Measurements from ENCODE around the gene GNPTG. TPM values are rescaled to one million over a fixed set of nuclear protein-coding genes. Genes with fewer than 3 reads are reported as not detected.

GNPTG gene
- total RNA-seq (10 to 100 TPM; 42.1 to 60.1 (median 43.7) TPM), polyA plus RNA-seq (10 to 100 TPM; 28.0 to 46.0 (median 30.6) TPM)

GRCh38 chr16:1351582-1352362 is at the start of gene GNPTG, which contains the start of gene TSR3:
GNPTG (plus strand) TSS chr16:1351931; CDS start chr16:1351966, 35 bp downstream.
TSR3 (minus strand) TSS chr16:1351878; CDS start chr16:1351804, 74 bp downstream.
- intact Hi-C loops (cut with DNase I), result loop anchor here (5.0 kb wide), 1 partner anchor 39 kb away; no protein-coding TSS in a partner anchor
- Histone ChIP-seq H3K4me1 (peaks cover 0 to 39% (median 26%) of the 10 kb centered on the region in 4 donors), H3K27ac (peak within 1 kb of the TSS; percentile 72 to 80 (median 76)), H3K27me3 (no peaks in the 10 kb centered on the region), H3K4me3 (peak within 1 kb of the TSS; percentile 84 to 98 (median 92)), H3K36me3 (peaks cover 5 to 26% (median 13%) of the 10 kb centered on the region in 4 donors), H3K9me3 (no peaks in the 10 kb centered on the region)
- DNase-seq, result peak; percentile 93
- TF ChIP-seq POLR2AphosphoS5 (IDR thresholded peaks at IDR 0.05), result peak; percentile 16 to 89 (median 88)
- no peak for TF ChIP-seq CTCF (IDR thresholded peaks at IDR 0.05)
- TF ChIP-seq POLR2A (IDR thresholded peaks at IDR 0.05), result no peak
- TF ChIP-seq EP300 (IDR thresholded peaks at IDR 0.05), result peak in 1 of 4 donors; percentile 16
- WGBS, 2 donors, result 1% methylated on average over 98 of the region's 98 CpGs

GRCh38 chr16:1305823-1306222 is 45.9 kb upstream of the GNPTG start:
- Histone ChIP-seq H3K36me3 (no peaks in the 10 kb centered on the region), H3K27ac (no peak overlapping the region), H3K9me3 (no peaks in the 10 kb centered on the region), H3K27me3 (peaks cover 5 to 35% (median 21%) of the 10 kb centered on the region in 3 donors), H3K4me3 (no peak overlapping the region), H3K4me1 (peaks cover 0 to 12% (median 10%) of the 10 kb centered on the region in 4 donors)
- no peak for TF ChIP-seq CTCF (IDR thresholded peaks at IDR 0.05)
- TF ChIP-seq POLR2A (IDR thresholded peaks at IDR 0.05), result no peak
- no peak for TF ChIP-seq EP300 (IDR thresholded peaks at IDR 0.05)
- intact Hi-C loops (cut with DNase I), result loop anchor here (5.0 kb wide), 1 partner anchor 961 kb away; the partner anchor contains the start of gene RNPS1
- WGBS, 2 donors, result 56 to 58% methylated on average over 12 of the region's 12 CpGs
- no peak for DNase-seq

GRCh38 chr16:1306334-1306733 is 45.4 kb upstream of the GNPTG start:
- H3K27ac ChIP-seq, result no peak overlapping the region
- no peak overlapping the region for H3K4me3 ChIP-seq
- peaks cover under 1 to 30% (median 16%) of the 10 kb centered on the region in 3 donors for H3K27me3 ChIP-seq
- intact Hi-C loops (cut with DNase I), result loop anchor here (5.0 kb wide), 1 partner anchor 961 kb away; the partner anchor contains the start of gene RNPS1
- TF ChIP-seq EP300 (IDR thresholded peaks at IDR 0.05), result no peak
- no peak for TF ChIP-seq POLR2AphosphoS5 (IDR thresholded peaks at IDR 0.05)
- TF ChIP-seq POLR2A (IDR thresholded peaks at IDR 0.05), result no peak
- no peak for TF ChIP-seq CTCF (IDR thresholded peaks at IDR 0.05)
- 69% methylated on average over 4 of the region's 4 CpGs for WGBS, 2 donors
- DNase-seq, result no peak
- H3K36me3 ChIP-seq, result no peaks in the 10 kb centered on the region
- no peaks in the 10 kb centered on the region for H3K9me3 ChIP-seq
- H3K4me1 ChIP-seq, result peaks cover 0 to 13% (median 11%) of the 10 kb centered on the region in 4 donors

GRCh38 chr16:1308036-1308976 is 43.4 kb upstream of the GNPTG start:
- TF ChIP-seq CTCF (IDR thresholded peaks at IDR 0.05), result no peak
- no peak for TF ChIP-seq EP300 (IDR thresholded peaks at IDR 0.05)
- H3K9me3 ChIP-seq, result no peaks in the 10 kb centered on the region
- H3K4me3 ChIP-seq, result peak overlapping the region; percentile 58 to 84 (median 73)
- WGBS, 2 donors, result 4% methylated on average over 42 of the region's 43 CpGs
- intact Hi-C loops (cut with DNase I), result loop anchor here (2.0 to 5.0 kb wide), 2 partner anchors 100 to 959 kb away; partner anchors contain the start of gene RNPS1
- peaks cover 0 to 32% (median 30%) of the 10 kb centered on the region in 4 donors for H3K4me1 ChIP-seq
- H3K27me3 ChIP-seq, result peaks cover 0 to 10% (median 0%) of the 10 kb centered on the region in 3 donors
- H3K27ac ChIP-seq, result peak overlapping the region; percentile 88 to 95 (median 94)
- peaks cover 0 to 10% (median 0%) of the 10 kb centered on the region in 4 donors for H3K36me3 ChIP-seq
- DNase-seq, result no peak
